Right kidney (tissue), 1 donor: ENCODE results near the gene CDK16.

Experiments
- DNase-seq: peaks from one replicate; pipeline ENCODE4 v3.0.0-alpha.2; 2016

The CDK16 gene

DNA sequence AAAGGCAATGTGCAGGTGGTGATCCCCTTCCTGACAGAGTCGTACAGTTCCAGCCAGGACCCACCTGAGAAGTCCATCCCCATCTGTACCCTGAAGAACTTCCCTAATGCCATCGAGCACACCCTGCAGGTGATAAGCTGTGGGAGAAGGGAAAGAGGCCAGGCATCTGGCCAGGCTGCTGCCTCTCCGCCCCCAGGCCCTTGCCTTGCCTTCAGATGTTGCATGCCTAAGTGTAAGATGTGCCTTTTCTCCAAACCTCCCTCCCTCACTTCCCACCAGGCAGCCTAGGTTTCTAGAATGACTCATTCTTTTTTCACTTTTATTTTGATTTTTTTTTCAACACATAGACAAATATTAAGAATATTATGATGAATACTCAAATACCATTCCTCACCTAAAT is 12.2 kb upstream of the CDK16 start:
- DNase-seq = no peak

DNA sequence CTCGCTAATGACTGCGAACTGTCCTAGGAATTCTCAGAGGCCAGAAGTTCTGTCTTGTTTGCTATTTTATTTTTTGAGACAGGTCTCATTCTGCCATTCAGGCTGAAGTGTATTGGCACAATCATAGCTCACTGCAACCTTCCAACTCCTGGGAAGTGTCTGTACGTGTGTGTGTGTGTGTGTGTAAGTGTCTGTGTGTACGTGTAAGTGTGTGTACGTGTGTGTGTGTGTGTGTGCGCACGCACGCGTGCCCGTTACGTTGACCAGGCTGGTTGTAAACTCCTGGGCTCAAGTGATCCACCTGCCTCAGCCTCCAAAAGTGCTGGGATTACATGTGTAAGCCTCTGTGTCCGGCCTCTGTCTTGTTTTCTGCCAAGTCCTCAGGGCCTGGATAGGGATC is 10.4 kb upstream of the CDK16 start:
- DNase-seq = no peak

DNA sequence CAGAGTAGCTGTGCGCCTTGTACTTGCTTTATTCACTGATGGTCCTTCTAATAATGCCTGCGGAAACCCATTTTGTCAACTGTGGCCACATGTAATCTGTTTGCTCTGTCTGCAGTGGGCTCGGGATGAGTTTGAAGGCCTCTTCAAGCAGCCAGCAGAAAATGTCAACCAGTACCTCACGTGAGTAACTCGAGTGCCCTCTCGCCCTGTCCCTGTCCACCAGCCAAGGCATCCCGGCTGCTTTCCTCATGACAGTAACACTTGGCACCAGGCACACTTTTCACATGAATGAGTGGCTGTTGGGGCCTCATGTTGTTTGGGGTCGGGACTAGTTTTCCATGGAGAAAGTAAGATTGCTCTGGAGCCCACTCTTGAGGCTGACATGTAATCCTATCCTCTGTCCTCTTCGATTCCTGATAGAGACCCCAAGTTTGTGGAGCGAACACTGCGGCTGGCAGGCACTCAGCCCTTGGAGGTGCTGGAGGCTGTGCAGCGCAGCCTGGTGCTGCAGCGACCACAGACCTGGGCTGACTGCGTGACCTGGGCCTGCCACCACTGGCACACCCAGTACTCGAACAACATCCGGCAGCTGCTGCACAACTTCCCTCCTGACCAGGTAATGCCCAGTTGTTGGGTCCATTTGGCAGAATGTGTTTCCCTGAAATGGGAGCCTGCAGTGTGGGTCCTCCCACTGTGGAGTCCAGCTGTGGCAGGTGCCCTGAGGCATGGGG is 8.8 kb upstream of the CDK16 start:
- DNase-seq = no peak

DNA sequence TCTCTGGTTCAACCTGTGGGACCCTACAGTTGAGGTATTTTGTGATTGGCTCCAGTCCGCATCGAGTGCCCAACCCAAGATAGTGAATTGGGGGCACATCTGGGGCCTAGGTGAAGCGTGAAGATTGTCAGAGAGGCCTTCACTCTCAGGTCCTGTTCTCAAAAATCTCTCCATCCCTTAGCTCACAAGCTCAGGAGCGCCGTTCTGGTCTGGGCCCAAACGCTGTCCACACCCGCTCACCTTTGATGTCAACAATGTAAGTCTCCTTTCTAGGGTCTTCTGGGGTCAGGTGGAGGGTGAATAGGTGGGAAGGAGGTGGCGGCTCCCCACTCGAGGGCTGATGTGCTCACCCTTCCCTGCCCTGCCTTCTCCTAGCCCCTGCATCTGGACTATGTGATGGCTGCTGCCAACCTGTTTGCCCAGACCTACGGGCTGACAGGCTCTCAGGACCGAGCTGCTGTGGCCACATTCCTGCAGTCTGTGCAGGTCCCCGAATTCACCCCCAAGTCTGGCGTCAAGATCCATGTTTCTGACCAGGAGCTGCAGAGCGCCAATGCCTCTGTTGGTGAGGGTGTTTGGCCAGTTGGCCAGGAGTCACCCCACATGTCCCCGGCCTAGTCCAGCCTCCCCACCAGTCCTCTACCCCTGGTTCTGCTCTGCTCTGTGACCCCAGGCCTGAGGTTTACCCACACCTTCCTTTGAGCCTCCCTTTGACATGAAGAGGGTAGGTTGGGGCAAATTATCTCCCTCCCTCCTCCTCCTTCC is 7.6 kb upstream of the CDK16 start:
- DNase-seq = no peak

DNA sequence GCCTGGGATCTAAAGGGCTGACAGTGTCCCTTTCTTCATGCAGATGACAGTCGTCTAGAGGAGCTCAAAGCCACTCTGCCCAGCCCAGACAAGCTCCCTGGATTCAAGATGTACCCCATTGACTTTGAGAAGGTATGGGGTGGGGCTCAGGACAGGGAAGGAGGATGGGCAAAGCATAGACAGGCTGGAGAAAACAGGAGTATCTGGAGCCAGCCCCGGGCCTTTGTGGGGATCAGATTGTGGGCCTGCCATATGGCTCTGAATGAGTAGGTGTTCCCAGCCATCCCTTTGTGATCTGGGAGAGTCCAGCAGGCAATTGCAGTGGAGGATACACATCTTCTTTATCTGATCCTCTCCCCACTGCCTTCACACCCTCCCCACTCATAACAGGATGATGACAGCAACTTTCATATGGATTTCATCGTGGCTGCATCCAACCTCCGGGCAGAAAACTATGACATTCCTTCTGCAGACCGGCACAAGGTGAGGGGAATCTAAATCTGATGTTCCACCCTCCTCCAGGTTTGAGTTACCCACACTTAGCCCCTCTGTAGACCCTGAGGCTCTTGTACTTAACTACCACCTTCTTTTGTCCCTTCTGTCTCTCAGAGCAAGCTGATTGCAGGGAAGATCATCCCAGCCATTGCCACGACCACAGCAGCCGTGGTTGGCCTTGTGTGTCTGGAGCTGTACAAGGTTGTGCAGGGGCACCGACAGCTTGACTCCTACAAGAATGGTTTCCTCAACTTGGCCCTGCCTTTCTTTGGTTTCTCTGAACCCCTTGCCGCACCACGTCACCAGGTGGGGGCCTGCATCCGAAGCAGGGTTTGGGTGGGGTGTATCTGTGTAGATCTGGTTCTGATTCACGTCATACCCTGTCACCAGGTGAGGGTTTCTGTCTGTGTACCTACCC is 5.8 kb upstream of the CDK16 start:
- DNase-seq = no peak

DNA sequence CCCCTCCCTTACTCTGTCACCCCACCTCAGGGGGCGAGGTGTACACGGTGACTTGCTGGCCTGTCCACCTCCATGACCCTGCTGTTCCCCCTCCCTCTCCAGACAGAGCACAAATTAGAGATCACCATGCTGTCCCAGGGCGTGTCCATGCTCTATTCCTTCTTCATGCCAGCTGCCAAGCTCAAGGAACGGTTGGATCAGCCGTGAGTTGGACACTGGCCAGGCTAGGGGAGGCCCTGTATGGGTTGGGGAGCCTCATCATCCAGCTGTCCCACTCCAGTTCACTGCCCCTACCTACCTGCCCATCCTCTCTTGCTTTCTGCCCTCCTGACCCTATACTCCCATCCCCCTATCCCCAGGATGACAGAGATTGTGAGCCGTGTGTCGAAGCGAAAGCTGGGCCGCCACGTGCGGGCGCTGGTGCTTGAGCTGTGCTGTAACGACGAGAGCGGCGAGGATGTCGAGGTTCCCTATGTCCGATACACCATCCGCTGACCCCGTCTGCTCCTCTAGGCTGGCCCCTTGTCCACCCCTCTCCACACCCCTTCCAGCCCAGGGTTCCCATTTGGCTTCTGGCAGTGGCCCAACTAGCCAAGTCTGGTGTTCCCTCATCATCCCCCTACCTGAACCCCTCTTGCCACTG is 3.9 kb upstream of the CDK16 start:
- DNase-seq = no peak

DNA sequence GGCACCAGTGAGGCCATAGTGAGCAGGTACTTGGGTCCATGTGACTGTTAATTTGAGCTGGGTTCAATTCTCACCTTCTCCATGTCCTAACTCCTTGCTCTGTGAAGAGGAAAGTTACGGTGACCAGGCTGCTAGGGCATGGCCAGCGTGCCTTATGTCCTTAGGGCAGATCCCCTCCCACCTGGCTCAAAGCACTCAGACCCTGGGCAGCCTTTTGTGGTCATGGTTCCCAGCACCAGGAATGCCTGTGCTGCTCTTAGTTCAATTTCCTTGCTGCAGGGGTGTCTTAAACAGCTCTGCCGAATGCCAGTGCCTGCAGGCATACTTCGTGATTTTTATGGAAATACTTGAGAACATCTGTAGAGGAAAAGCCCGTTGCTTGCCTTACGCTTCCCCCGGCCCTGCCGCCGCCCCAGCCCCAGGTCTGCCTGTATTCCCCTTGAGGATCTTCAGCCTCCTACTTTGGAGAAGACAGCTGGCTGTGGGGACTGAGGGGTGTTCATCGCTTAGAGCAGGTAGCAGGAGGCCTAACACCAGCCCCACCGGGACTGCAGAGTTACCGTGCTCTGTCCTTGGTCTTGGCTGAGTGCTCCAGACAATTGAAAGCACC is 3.1 kb upstream of the CDK16 start:
- no peak for DNase-seq

DNA sequence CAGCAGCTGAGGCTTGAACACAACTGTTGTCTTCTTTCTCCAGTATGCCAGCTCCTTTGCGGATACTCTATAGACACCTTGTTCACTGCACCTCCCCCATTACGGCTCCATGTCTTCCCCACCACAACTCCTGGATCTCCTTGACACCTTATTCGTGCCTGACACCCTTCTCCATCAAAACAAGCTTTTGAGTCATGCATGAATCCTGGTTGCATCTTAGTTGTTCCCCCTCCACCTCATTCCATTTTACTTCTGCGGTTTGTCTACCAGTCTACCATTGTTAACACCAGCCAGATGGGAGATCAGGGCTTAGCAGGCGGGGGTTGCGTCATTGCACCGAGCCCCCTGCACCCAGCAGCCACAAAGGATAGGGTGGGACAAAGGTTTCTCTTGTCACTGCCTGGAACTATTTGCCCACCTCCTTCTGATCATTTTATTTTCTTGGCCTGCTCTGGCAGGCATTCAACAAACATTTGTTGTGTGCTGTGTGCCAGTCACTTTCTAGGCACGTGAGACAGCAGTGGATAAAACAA is 2.0 kb upstream of the CDK16 start:
- no peak for DNase-seq

DNA sequence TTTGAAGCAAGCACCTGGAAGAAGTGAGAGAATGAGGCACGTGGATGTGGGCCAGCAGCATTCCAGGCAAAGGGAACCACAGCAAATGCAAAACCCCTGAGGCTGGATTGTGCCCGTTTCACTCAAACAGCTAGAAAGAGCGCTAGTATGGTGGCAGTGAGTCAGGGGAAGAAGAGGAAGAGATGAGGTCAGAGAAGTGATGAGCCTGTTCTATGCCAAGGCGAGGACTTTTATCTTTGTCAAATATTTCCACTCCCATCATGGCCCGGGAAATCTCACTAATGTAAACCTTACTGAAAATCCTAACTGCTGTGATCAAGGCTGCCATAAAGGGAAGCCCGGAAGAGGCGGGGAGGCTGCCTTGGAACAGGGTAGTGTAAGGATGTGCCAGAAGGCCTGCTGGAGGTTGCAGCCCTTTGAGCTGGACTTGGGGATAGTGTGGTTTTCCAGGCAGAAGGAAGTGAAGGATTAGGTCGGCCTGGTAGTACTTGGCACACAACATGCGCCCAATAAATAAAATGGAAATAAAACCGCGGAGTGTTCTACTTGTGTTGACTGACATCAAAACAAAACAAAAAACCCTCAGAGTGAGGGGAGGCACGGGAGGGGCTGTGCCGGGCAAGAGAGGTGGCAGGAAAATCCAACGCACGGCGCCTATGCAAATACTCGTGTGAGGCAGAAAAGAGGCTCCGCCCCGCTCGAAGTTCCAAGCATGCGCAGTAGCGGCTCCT is 1.2 kb upstream of the CDK16 start:
- DNase-seq = peak; percentile 9

DNA sequence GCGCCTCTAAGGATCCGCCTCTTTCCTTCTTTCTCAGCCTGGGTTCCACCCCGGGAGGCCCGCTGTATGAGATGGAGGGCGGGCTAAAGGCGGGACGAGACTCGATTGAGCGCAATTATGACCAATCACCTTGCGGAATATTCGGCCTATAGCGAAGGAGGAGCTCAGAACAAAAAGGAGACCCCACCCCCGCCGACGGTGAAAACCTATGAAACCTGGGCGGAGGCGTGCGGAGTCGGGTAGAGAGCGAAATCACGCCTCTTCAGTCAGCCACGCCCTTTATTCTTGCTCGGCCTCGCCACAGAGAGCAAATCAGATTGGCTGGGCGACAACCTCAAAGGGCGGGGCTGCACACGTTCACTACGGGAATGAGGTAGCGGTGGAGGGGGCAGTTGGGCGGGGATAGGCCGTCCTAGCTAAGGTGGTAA is 615 bp upstream of the CDK16 start:
- peak; percentile 87 for DNase-seq

DNA sequence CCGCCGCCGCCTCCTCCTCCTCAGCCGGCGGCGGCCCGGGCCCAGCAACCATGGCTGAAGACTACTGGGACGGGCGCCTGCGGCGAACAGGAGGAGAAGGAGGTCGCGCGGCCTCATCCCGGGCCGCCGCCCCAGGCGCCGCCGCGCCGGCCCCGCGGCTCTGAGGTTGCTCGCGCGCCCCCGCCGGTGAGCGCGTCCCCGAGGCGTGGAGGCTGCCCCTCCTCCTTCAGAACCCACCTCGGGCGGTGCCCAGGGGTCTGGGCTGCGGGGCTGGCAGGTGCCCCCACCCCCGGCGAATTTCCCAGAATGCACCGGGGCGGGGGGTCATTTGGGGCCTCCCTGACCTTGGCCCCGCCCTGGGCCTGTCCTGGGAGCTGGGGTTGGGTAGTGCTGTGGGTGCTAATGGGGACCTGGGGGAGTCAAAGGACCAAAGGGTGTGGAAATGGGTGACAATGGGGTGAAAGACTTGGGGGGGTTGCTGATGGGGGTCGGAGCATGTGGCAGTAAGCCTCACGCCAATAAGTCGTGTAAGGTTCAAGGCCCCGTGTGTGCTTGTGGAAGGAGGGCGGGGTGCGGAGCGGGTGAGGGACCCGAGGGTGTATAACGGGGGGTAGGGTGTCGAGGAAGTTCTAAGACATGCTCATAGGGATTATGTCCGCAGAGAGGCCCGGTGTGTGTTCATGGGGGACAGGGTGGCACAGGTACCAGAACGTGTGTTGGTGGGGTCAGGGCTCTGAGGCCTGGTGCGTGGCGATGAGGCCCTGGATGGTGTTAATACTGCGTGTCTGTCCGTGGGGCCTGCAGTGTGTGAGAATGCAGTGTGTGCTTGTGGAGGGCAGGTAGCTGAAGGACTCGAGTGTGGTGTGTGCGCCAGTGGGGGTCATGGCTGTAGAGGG is 687 bp downstream of the CDK16 start:
- no peak for DNase-seq

DNA sequence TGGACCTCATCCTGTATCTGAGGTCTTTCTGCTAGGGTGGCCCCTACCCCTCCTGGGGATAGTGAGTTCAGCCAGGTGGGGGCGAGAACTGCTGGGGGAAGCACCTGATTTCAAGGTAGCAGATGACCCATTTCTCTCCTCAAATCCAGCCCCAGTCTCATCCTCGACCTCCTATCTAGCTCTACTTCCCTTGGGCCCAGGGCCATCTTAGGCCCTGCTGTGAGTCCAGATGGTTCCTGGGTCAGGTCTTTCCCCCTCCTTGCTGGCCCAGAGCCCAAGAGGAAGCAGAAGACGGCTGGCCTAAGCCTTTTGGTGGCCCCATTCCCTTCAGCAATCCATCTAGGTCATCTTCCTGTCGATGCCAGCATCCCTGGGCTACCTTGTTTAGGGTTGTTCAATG is 3.3 kb downstream of the CDK16 start:
- DNase-seq = no peak

DNA sequence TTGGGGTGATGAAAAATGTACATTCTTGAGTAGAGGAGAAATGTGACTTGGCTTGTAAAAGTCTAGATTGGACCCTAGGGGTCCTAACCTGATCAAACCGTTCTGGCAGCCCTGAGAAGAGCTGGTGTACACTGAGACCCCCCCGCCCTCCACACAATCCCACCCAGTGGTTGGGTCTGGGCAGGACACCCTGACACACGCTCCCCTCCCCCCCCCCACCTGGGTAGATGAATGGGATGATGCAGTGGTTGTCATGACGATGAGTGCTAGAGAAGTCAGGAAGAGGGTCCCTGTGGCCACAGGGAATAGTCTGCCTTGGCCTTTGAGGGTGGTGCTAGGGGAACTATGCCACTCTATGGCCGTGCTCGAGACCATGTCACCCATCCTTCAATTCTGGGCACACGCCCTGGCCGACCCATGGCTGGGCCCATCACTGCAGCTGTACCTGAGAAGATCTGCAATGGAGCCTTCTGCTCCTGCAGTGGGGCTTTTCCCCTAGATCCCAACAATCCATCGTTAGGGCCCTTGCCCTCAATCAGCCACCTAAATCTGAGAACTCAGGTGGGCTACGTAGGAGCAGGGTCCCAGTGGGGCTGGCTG is 4.4 kb downstream of the CDK16 start:
- DNase-seq = no peak

DNA sequence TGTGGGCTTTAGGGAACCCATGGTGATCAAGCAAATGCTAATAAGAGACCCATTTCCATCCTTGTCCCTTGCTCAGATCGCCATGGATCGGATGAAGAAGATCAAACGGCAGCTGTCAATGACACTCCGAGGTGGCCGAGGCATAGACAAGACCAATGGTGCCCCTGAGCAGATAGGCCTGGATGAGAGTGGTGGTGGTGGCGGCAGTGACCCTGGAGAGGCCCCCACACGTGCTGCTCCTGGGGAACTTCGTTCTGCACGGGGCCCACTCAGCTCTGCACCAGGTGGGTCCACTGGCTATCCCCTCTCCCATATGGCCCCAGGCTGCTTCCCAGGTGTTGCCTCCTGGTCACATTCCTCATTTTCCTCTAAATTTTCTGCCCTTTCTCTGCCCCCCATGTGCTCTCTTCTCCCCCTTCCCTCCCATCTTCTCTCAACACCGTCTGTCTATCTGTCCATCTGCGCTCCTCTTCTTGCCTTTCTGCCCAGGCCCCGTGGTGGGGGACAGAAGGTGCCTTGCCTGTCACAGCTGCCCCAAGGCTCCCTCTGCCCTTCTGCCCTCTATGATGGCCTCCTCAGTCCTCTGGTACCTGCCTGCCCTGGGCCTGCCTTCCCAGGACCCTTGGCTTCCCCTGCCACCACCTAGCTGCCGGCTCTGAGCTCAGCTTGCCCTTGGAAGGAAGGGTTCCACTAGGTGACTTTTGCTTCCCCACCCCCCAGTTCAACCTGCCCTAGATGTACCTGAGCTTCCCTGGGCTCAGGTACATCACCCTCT is 5.2 kb downstream of the CDK16 start:
- DNase-seq = no peak

DNA sequence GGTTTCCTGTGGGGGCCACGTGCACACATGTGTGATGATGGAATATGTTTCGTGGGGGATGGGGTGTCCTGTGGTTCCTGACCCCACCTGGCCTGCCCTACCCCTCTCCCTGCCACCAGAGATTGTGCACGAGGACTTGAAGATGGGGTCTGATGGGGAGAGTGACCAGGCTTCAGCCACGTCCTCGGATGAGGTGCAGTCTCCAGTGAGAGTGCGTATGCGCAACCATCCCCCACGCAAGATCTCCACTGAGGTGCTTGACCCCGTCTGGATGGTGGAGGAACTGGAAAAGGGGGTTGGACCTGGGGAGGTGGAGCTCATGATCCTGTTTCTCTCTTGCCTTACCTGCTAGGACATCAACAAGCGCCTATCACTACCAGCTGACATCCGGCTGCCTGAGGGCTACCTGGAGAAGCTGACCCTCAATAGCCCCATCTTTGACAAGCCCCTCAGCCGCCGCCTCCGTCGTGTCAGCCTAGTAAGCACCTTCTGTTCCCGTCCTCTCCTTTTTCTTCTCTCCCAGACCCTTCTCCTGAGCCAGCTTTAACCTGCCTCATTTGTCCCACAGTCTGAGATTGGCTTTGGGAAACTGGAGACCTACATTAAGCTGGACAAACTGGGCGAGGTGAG is 5.9 kb downstream of the CDK16 start:
- no peak for DNase-seq

DNA sequence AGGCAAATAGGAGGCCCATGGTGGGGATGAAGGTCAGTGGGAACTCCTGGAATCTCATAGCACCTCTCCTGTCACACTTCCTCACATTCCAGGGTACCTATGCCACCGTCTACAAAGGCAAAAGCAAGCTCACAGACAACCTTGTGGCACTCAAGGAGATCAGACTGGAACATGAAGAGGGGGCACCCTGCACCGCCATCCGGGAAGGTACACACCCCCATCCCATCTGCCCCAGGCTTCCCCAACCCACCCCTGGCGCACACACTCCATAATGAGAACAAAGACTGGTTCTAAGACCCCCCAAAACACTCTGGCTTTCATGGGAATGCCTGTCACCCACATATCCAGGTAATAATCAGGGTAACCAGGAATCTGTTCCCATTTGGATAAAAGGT is 6.4 kb downstream of the CDK16 start:
- DNase-seq = no peak

DNA sequence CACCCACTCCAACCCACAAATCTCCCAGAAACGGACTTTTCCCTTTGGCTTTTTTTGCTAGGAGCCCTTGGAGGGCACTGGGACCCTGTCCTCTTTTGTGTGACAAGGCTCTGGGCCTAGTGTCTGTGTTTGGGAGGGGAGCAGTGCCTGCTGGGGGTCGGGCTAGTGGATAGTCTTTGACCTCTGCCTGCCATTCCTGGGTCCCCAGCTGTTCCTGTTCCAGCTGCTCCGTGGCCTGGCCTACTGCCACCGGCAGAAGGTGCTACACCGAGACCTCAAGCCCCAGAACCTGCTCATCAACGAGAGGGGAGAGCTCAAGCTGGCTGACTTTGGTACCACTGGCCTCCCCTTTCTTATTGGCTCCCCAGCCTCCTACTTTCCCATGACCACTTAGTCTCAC is 7.6 kb downstream of the CDK16 start:
- no peak for DNase-seq
